Adipocyte (in vitro differentiated cells): ENCODE measurements around the gene IL17RC.
"Not testable (repeated sequence)": the region's sequence is repeated elsewhere in the genome, so short reads cannot be mapped to it uniquely, and the experiment has no call there.

Experiments used
- DNase-seq: peaks from one replicate; pipeline ENCODE4 v3.0.0-alpha.2; 2015; ENCODE audit warnings: low read depth
- H3K27me3 ChIP-seq: replicated peaks from 2 replicates; pipeline ENCODE4 v1.7.0; 2013; ENCODE audit warnings: mild to moderate bottlenecking, low read length, moderate library complexity; ENCODE audit not compliant: control insufficient read depth, insufficient read depth
- H3K36me3 ChIP-seq: 2 replicates; pipeline ENCODE4 v1.7.0; 2013; ENCODE audit warnings: low read length, mild to moderate bottlenecking, moderate library complexity; ENCODE audit not compliant: control insufficient read depth, insufficient read depth, severe bottlenecking
- H3K4me1 ChIP-seq: 2 replicates; pipeline ENCODE4 v1.7.0; 2013; ENCODE audit warnings: mild to moderate bottlenecking, low read length, moderate library complexity; ENCODE audit not compliant: control insufficient read depth, insufficient read depth
- H3K4me3 ChIP-seq: 2 replicates; pipeline ENCODE4 v1.7.0; 2013; ENCODE audit warnings: mild to moderate bottlenecking, low read length, moderate library complexity
- H3K9ac ChIP-seq: 2 replicates; pipeline ENCODE4 v1.7.0; 2013; ENCODE audit warnings: mild to moderate bottlenecking, low read length, moderate library complexity
- H3K9me3 ChIP-seq: 2 replicates; pipeline ENCODE4 v1.7.0; 2013; ENCODE audit warnings: mild to moderate bottlenecking, low read length, moderate library complexity; ENCODE audit not compliant: control insufficient read depth

IL17RC gene

GRCh38 chr3:9896755-9897407, 20.0 kb upstream of the IL17RC start:
- not testable (repeated sequence) for H3K9me3 ChIP-seq, H3K4me3 ChIP-seq, H3K9ac ChIP-seq, H3K27me3 ChIP-seq
- peak; percentile 28 for DNase-seq
- Histone ChIP-seq H3K4me1 (peaks cover 58% of the 10 kb centered on the region), H3K36me3 (peaks cover 21% of the 10 kb centered on the region)

- Histone ChIP-seq H3K36me3 (peaks cover 15% of the 10 kb centered on the region), H3K4me1 (peaks cover 59% of the 10 kb centered on the region), H3K4me3 (no peak overlapping the region), H3K9ac (peak overlapping the region; percentile 32), H3K9me3 (no peaks in the 10 kb centered on the region), H3K27me3 (no peaks in the 10 kb centered on the region)
- DNase-seq: no peak
Measured at GRCh38 chr3:9897408-9898372, 19.2 kb upstream of the IL17RC start.

- H3K27me3 ChIP-seq: no peaks in the 10 kb centered on the region
- peaks cover 5% of the 10 kb centered on the region for H3K36me3 ChIP-seq
- DNase-seq: no peak
- H3K4me3 ChIP-seq: no peak overlapping the region
- no peaks in the 10 kb centered on the region for H3K9me3 ChIP-seq
- H3K4me1 ChIP-seq: peaks cover 59% of the 10 kb centered on the region
- H3K9ac ChIP-seq: peak overlapping the region; percentile 18
Measured at GRCh38 chr3:9898467-9899241, 18.2 kb upstream of the IL17RC start.

GRCh38 chr3:9899289-9899791, 17.6 kb upstream of the IL17RC start:
- Histone ChIP-seq H3K4me3 (no peak overlapping the region), H3K4me1 (peaks cover 57% of the 10 kb centered on the region), H3K36me3 (peaks cover 5% of the 10 kb centered on the region), H3K27me3 (no peaks in the 10 kb centered on the region), H3K9ac (peak overlapping the region; percentile 18), H3K9me3 (no peaks in the 10 kb centered on the region)
- no peak for DNase-seq

GRCh38 chr3:9900965-9901415, 15.9 kb upstream of the IL17RC start:
- not testable (repeated sequence) for H3K9ac ChIP-seq, H3K27me3 ChIP-seq, H3K36me3 ChIP-seq, H3K9me3 ChIP-seq, H3K4me3 ChIP-seq, DNase-seq
- H3K4me1 ChIP-seq: peaks cover 52% of the 10 kb centered on the region

GRCh38 chr3:9901967-9902366, 14.9 kb upstream of the IL17RC start:
- Histone ChIP-seq H3K4me3 (no peak overlapping the region), H3K36me3 (no peaks in the 10 kb centered on the region), H3K27me3 (no peaks in the 10 kb centered on the region), H3K9me3 (no peaks in the 10 kb centered on the region), H3K4me1 (peaks cover 47% of the 10 kb centered on the region), H3K9ac (no peak overlapping the region)
- DNase-seq: no peak

- H3K36me3 ChIP-seq: peaks cover 1% of the 10 kb centered on the region
- H3K4me1 ChIP-seq: peaks cover 40% of the 10 kb centered on the region
- peak within 1 kb of the TSS; percentile 75 for H3K4me3 ChIP-seq
- no peak for DNase-seq
- H3K9ac ChIP-seq: peak within 1 kb of the TSS; percentile 85
- no peaks in the 10 kb centered on the region for H3K27me3 ChIP-seq
- H3K9me3 ChIP-seq: no peaks in the 10 kb centered on the region
Measured at GRCh38 chr3:9902372-9903237, 14.3 kb upstream of the IL17RC start, which contains the start of gene IL17RE. TSS of gene IL17RE (plus strand) at chr3:9902848. CDS start at chr3:9902933, 85 bp downstream.

- Histone ChIP-seq H3K9ac (peak overlapping the region; percentile 85), H3K27me3 (no peaks in the 10 kb centered on the region), H3K9me3 (no peaks in the 10 kb centered on the region), H3K36me3 (peaks cover 6% of the 10 kb centered on the region), H3K4me1 (peaks cover 34% of the 10 kb centered on the region), H3K4me3 (peak overlapping the region; percentile 75)
- peak; percentile 37 for DNase-seq
Measured at GRCh38 chr3:9903238-9903624, 13.7 kb upstream of the IL17RC start.

GRCh38 chr3:9903904-9904303, 13.0 kb upstream of the IL17RC start:
- Histone ChIP-seq H3K27me3 (no peaks in the 10 kb centered on the region), H3K4me1 (peaks cover 28% of the 10 kb centered on the region), H3K9ac (peak overlapping the region; percentile 85), H3K36me3 (peaks cover 6% of the 10 kb centered on the region), H3K9me3 (no peaks in the 10 kb centered on the region), H3K4me3 (peak overlapping the region; percentile 75)
- no peak for DNase-seq

GRCh38 chr3:9906480-9906879, 10.4 kb upstream of the IL17RC start:
- peaks cover 27% of the 10 kb centered on the region for H3K4me1 ChIP-seq
- H3K9ac ChIP-seq: no peak overlapping the region
- H3K36me3 ChIP-seq: peaks cover 6% of the 10 kb centered on the region
- H3K9me3 ChIP-seq: no peaks in the 10 kb centered on the region
- no peak for DNase-seq
- no peaks in the 10 kb centered on the region for H3K27me3 ChIP-seq
- H3K4me3 ChIP-seq: no peak overlapping the region
